Calu3 (cell line): Measurements from ENCODE around the gene SLC22A13. TPM values are rescaled to one million over a fixed set of nuclear protein-coding genes. Genes with fewer than 3 reads are reported as not detected.
"Not testable (repeated sequence)": the region's sequence is repeated elsewhere in the genome, so short reads cannot be mapped to it uniquely, and the experiment has no call there.

Experiments used
- BruUV-seq: library from RNA; stranded (reverse); fragments of 400-500 nt; replicated peaks from 2 replicates; lab custom pipeline; 2021; lab: Mats Ljungman, UMichigan
- CTCF ChIA-PET: fragments of 300-600 bp; sonication (Branson Sonifier 250); formaldehyde crosslinking; loops from one replicate; lab custom pipeline; 2022; ENCODE audit warnings: antibody characterized with exemption; lab: Charles Lee
- DNase-seq: peaks from one replicate; pipeline ENCODE4 v3.0.0; 2022
- H3K27ac Mint-ChIP-seq: one replicate; pipeline ENCODE4 v1.8.0; 2022; ENCODE audit warnings: mixed read lengths; ENCODE audit not compliant: unreplicated experiment
- H3K27me3 Mint-ChIP-seq: one replicate; pipeline ENCODE4 v1.8.0; 2022; ENCODE audit warnings: mixed read lengths; ENCODE audit not compliant: unreplicated experiment
- H3K36me3 Mint-ChIP-seq: one replicate; pipeline ENCODE4 v1.8.0; 2022; ENCODE audit warnings: mild to moderate bottlenecking, moderate library complexity, mixed read lengths; ENCODE audit not compliant: insufficient read depth, unreplicated experiment
- H3K4me1 Mint-ChIP-seq: one replicate; pipeline ENCODE4 v1.8.0; 2022; ENCODE audit warnings: mild to moderate bottlenecking, low read depth, mixed read lengths; ENCODE audit not compliant: unreplicated experiment
- H3K4me3 Mint-ChIP-seq: one replicate; pipeline ENCODE4 v1.8.0; 2022; ENCODE audit warnings: mild to moderate bottlenecking, low read depth, moderate library complexity, mixed read lengths; ENCODE audit not compliant: unreplicated experiment
- H3K9me3 Mint-ChIP-seq: one replicate; pipeline ENCODE4 v1.8.0; 2022; ENCODE audit warnings: low read depth, mixed read lengths; ENCODE audit not compliant: unreplicated experiment
- CTCF ChIP-seq: fragments of 200-600 bp; IDR thresholded peaks from one replicate; pipeline ENCODE4 v1.8.0; 2022; ENCODE audit warnings: antibody characterized with exemption; ENCODE audit not compliant: unreplicated experiment
- intact Hi-C: fragments of 100-400 bp; cut with micrococcal nuclease; formaldehyde crosslinking; loops from one replicate; pipeline ENCODE4 v1.10.0; 2022; ENCODE audit not compliant: unreplicated experiment
- total RNA-seq: library from RNA; stranded (reverse); gene quantifications from 2 replicates; pipeline ENCODE4 v1.2.3, GENCODE V29; 2022

The SLC22A13 gene
- total RNA-seq, 1 experiment from 2014 or later: 3.5 TPM

- Mint-ChIP-seq H3K4me3 (no peak overlapping the region), H3K4me1 (no peaks in the 10 kb centered on the region), H3K36me3 (peaks cover 3% of the 10 kb centered on the region), H3K27ac (no peak overlapping the region), H3K27me3 (no peaks in the 10 kb centered on the region), H3K9me3 (no peaks in the 10 kb centered on the region)
- DNase-seq: no peak
- no peak for TF ChIP-seq CTCF
- CTCF ChIA-PET: no interaction called here
- intact Hi-C loops: no loop called here
- no TSS peak for BruUV-seq
These were observed 18.5 kb downstream of the SLC22A13 start for GRCh38 chr3:38283810-38284755.

- TF ChIP-seq CTCF: no peak
- no peaks in the 10 kb centered on the region for H3K9me3 Mint-ChIP-seq
- H3K36me3 Mint-ChIP-seq: no peaks in the 10 kb centered on the region
- H3K4me3 Mint-ChIP-seq: no peak overlapping the region
- intact Hi-C loops: no loop called here
- H3K4me1 Mint-ChIP-seq: no peaks in the 10 kb centered on the region
- no peaks in the 10 kb centered on the region for H3K27me3 Mint-ChIP-seq
- CTCF ChIA-PET: no interaction called here
- DNase-seq: no peak
- H3K27ac Mint-ChIP-seq: no peak overlapping the region
- BruUV-seq: no TSS peak
These were observed 19.1 kb downstream of the SLC22A13 start for GRCh38 chr3:38284756-38285150.

DNA sequence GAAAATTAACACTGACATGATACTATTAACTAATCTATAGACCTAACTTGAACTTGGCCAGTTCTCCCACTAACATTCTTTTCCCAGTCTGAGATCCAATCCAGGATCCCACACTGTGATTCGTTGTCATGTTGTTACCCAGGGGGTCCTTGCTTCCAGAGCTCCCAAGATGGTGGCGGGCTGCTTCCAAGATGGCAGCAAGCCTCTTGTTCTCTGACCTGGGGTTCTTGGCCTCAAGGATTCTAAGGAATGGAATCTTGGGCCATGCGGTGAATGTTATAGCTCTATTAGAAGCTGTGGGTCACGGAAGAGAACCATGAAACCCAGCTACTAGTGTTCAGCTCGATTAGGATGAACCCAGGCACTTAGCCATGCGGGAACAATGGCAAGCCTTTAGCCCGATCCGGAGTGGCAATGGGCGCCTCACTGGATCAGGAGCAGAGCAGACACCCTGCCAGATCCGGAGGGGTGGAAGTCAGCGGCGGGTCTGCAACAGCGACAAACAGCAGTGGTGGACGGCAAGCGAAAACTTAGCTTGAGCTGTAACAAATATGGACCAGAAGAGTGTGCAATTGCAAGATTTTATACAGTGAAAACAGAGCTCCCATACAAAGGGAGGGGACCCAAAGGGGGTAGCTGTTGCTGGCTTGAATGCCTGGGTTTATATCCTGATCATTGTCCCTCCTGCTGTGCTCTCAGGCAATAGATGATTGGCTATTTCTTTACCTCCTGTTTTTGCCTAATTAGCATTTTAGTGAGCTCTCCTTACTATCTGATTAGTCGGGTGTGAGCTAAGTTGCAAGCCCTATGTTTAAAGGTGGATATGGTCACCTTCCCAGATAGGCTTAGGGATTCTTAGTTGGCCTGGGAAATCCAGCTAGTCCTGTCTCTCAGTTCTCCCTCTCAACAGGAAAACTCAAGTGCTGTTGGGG is 23.9 kb downstream of the SLC22A13 start:
- H3K4me1 Mint-ChIP-seq, H3K9me3 Mint-ChIP-seq, H3K27me3 Mint-ChIP-seq, intact Hi-C loops, H3K4me3 Mint-ChIP-seq, H3K36me3 Mint-ChIP-seq, DNase-seq, H3K27ac Mint-ChIP-seq, BruUV-seq: not testable (repeated sequence)
- CTCF ChIA-PET: interaction anchor here (0.5 kb wide), 1 partner anchor 241 kb away, joined by 3 read pairs; no protein-coding TSS in a partner anchor

DNA sequence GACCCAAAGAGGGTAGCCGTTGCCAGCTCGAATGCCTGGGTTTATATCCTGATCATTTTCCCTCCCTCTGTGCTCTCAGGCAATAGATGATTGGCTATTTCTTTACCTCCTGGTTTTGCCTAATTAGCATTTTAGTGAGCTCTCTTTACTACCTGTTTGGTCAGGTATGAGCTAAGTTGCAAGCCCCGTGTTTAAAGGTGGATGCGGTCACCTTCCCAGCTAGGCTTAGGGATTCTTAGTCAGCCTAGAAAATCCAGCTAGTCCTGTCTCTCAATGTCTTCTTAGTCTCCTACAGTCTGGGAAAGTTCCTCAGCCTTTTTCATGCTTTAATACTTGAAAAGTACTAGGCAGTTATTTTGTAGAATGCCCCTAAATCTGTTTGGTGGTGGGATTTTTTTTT is 31.4 kb downstream of the SLC22A13 start:
- H3K4me1 Mint-ChIP-seq, BruUV-seq, H3K27ac Mint-ChIP-seq, H3K4me3 Mint-ChIP-seq, DNase-seq, H3K27me3 Mint-ChIP-seq, H3K36me3 Mint-ChIP-seq, H3K9me3 Mint-ChIP-seq, CTCF ChIA-PET: not testable (repeated sequence)
- intact Hi-C loops: loop anchor here (5.0 kb wide), 1 partner anchor 180 kb away; no protein-coding TSS in a partner anchor

DNA sequence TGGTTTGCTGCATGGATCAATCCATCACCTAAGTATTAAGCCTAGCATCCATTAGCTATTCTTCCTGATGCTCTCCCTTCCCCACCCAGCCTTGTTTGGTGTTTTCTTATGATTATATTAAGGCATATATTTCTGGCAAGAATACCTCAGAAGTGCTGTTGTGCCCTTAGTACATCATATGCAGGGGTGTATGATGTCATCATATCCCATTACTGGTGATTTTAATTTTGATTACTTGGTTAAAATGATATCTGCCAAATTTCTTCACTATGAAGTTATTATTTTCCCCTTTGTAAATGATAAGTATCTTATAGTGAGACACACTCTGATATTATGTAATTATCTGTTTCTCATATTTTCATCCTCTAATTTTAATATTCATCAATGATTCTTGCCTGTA is 31.9 kb downstream of the SLC22A13 start:
- DNase-seq: no peak
- no peaks in the 10 kb centered on the region for H3K4me1 Mint-ChIP-seq
- no peaks in the 10 kb centered on the region for H3K27me3 Mint-ChIP-seq
- no peaks in the 10 kb centered on the region for H3K9me3 Mint-ChIP-seq
- intact Hi-C loops: loop anchor here (5.0 kb wide), 1 partner anchor 180 kb away; no protein-coding TSS in a partner anchor
- CTCF ChIA-PET: interaction anchor here (0.6 to 1.0 kb wide), 6 partner anchors 33 to 472 kb away, joined by 3 to 5 read pairs (median 3); partner anchors contain the start of gene EXOG
- H3K27ac Mint-ChIP-seq: no peak overlapping the region
- no peaks in the 10 kb centered on the region for H3K36me3 Mint-ChIP-seq
- H3K4me3 Mint-ChIP-seq: no peak overlapping the region
- BruUV-seq: no TSS peak
- TF ChIP-seq CTCF: no peak
